Activated T-cell treated with anti-CD3 and anti-CD28 coated beads, Interleukin-2, amount 50 U/mL, for 24 hours (primary cell): ENCODE measurements around the gene GRID2.
"Not testable (repeated sequence)": the region's sequence is repeated elsewhere in the genome, so short reads cannot be mapped to it uniquely, and the experiment has no call there.

ENCODE experiments used
- DNase-seq: peaks from one replicate; pipeline ENCODE4 v3.0.0-alpha.2; 2020
- H3K27ac Mint-ChIP-seq: 2 replicates; pipeline ENCODE4 v1.8.0; 2020; ENCODE audit warnings: mild to moderate bottlenecking, mixed read lengths
- H3K27me3 Mint-ChIP-seq: 2 replicates; pipeline ENCODE4 v1.8.0; 2020; ENCODE audit warnings: mixed read lengths
- H3K36me3 Mint-ChIP-seq: 2 replicates; pipeline ENCODE4 v1.8.0; 2020; ENCODE audit warnings: low read depth, mixed read lengths
- H3K4me1 Mint-ChIP-seq: 2 replicates; pipeline ENCODE4 v1.8.0; 2020; ENCODE audit warnings: low read depth, mixed read lengths
- H3K4me3 Mint-ChIP-seq: 2 replicates; pipeline ENCODE4 v1.8.0; 2020; ENCODE audit warnings: mild to moderate bottlenecking, moderate library complexity, mixed read lengths
- H3K9me3 Mint-ChIP-seq: 2 replicates; pipeline ENCODE4 v1.8.0; 2020; ENCODE audit warnings: mixed read lengths

GRID2 gene

DNA sequence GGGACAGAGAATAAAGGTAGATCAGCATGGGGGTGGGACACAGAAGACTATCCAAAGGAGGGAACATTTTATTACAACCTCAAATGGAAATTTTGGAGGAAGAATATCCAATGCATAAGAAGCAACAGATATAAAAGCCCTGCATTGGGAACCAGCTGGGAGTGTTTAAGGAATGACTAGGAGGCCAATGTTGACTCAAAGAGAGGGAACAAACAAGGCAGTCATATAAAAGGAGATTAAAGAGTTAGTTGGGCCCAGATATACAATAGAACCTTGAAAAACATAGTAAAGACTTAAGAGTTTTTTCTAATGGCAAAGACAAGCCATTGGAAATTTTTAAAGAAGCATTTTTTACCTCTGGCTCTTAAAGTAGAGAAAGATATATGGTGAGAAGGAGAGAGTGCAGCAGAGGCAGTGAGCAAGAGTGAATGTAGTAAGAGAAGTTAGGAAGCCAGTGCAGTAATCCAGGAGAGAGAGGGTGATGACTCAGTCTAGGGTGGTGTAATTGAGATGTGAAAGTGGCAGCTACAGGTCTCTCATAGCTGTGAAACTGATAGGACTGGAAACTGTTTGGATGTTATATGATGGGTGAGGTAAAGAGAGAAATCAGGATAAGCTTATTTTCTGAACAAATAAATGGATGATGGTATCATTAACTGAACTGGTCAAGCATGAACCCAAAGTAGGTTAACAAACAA, 1342.6 kb downstream of the GRID2 start:
- Mint-ChIP-seq H3K9me3 (no peaks in the 10 kb centered on the region), H3K27ac (no peak overlapping the region), H3K27me3 (no peaks in the 10 kb centered on the region), H3K4me3 (no peak overlapping the region), H3K36me3 (no peaks in the 10 kb centered on the region), H3K4me1 (no peaks in the 10 kb centered on the region)
- DNase-seq: no peak

GRCh38 chr4:93648258-93648657, 1344.5 kb downstream of the GRID2 start:
- H3K27me3 Mint-ChIP-seq: no peaks in the 10 kb centered on the region
- no peaks in the 10 kb centered on the region for H3K36me3 Mint-ChIP-seq
- H3K4me1 Mint-ChIP-seq: no peaks in the 10 kb centered on the region
- no peaks in the 10 kb centered on the region for H3K9me3 Mint-ChIP-seq
- H3K4me3 Mint-ChIP-seq: no peak overlapping the region
- DNase-seq: no peak
- H3K27ac Mint-ChIP-seq: no peak overlapping the region

- Mint-ChIP-seq H3K4me3 (no peak overlapping the region), H3K36me3 (no peaks in the 10 kb centered on the region), H3K9me3 (no peaks in the 10 kb centered on the region), H3K27me3 (no peaks in the 10 kb centered on the region), H3K4me1 (no peaks in the 10 kb centered on the region), H3K27ac (no peak overlapping the region)
- no peak for DNase-seq
Observed at GRCh38 chr4:93649828-93650227, 1346.1 kb downstream of the GRID2 start.

DNA sequence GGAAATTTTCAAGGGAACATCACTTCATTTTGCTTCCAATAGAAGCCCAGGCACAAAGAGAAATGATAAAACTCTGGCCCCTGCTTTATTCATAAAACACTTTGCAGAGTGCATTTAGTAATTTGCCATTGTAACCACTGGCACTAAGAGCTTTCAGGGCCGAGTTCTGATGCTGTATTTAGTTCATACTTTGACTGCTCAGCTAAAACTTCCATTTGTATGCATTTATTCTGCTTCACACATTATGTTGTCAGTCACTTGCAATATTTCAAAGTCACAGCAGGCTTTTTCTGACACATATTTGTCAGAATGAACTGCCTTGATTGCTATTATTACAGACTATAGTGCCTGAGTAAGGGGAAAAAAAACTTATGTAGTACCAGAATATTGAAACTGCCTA, 1350.4 kb downstream of the GRID2 start:
- H3K27ac Mint-ChIP-seq: no peak overlapping the region
- no peaks in the 10 kb centered on the region for H3K9me3 Mint-ChIP-seq
- DNase-seq: no peak
- no peaks in the 10 kb centered on the region for H3K27me3 Mint-ChIP-seq
- H3K4me1 Mint-ChIP-seq: no peaks in the 10 kb centered on the region
- no peaks in the 10 kb centered on the region for H3K36me3 Mint-ChIP-seq
- no peak overlapping the region for H3K4me3 Mint-ChIP-seq

DNA sequence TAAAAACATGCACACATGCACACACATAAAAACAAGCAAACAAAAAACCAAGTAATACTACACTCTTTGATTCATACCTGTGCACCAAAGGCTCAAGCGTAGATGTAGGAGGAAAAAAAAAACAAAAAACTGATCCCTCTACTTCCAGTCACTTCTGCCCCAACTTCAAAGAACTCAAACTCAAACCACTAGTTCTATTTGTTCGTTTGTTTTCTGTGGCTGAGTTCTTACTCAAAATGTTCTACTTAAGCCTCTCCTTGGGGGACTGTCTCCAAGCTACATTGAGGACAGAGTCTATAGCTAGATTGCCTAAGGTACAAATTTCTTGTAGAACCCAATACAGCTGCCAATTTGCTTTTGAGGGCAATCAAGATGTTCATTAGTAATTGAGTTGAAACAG, 1353.8 kb downstream of the GRID2 start:
- DNase-seq: no peak
- Mint-ChIP-seq H3K4me3 (no peak overlapping the region), H3K4me1 (no peaks in the 10 kb centered on the region), H3K27me3 (no peaks in the 10 kb centered on the region), H3K36me3 (no peaks in the 10 kb centered on the region), H3K9me3 (no peaks in the 10 kb centered on the region), H3K27ac (no peak overlapping the region)

GRCh38 chr4:93658443-93658842, 1354.7 kb downstream of the GRID2 start:
- no peaks in the 10 kb centered on the region for H3K27me3 Mint-ChIP-seq
- no peak overlapping the region for H3K27ac Mint-ChIP-seq
- DNase-seq: no peak
- no peak overlapping the region for H3K4me3 Mint-ChIP-seq
- no peaks in the 10 kb centered on the region for H3K4me1 Mint-ChIP-seq
- no peaks in the 10 kb centered on the region for H3K9me3 Mint-ChIP-seq
- no peaks in the 10 kb centered on the region for H3K36me3 Mint-ChIP-seq

DNA sequence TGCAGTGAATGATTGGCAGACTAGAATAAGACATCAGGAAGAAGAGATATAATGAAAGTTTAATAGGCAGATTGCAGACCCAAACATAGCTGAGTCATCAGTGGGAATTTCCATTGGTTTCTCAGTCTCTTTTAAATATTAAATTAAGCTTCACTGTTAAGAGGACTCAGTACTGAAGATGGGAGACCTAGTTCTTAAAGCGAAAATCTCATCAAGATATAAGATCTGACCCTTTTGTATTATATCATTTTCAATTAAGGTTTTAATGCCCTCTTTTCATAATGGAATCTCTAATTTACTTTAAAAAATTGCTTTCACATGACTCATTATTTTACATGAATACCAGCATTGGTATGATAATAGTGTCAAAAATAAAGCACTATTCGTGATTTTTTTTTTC, 1355.9 kb downstream of the GRID2 start:
- Mint-ChIP-seq H3K9me3 (no peaks in the 10 kb centered on the region), H3K4me3 (no peak overlapping the region), H3K4me1 (no peaks in the 10 kb centered on the region), H3K36me3 (no peaks in the 10 kb centered on the region), H3K27me3 (no peaks in the 10 kb centered on the region), H3K27ac (no peak overlapping the region)
- no peak for DNase-seq

- no peaks in the 10 kb centered on the region for H3K4me1 Mint-ChIP-seq
- H3K9me3 Mint-ChIP-seq: no peaks in the 10 kb centered on the region
- H3K27ac Mint-ChIP-seq: no peak overlapping the region
- no peaks in the 10 kb centered on the region for H3K27me3 Mint-ChIP-seq
- H3K36me3 Mint-ChIP-seq: no peaks in the 10 kb centered on the region
- H3K4me3 Mint-ChIP-seq: no peak overlapping the region
- DNase-seq: no peak
Observed at GRCh38 chr4:93660036-93660435, 1356.3 kb downstream of the GRID2 start.

GRCh38 chr4:93670434-93670833, 1366.7 kb downstream of the GRID2 start:
- no peaks in the 10 kb centered on the region for H3K36me3 Mint-ChIP-seq
- DNase-seq: no peak
- H3K27ac Mint-ChIP-seq: no peak overlapping the region
- H3K9me3 Mint-ChIP-seq: peaks cover 3% of the 10 kb centered on the region
- no peak overlapping the region for H3K4me3 Mint-ChIP-seq
- H3K4me1 Mint-ChIP-seq: no peaks in the 10 kb centered on the region
- no peaks in the 10 kb centered on the region for H3K27me3 Mint-ChIP-seq

GRCh38 chr4:93671093-93671492, 1367.3 kb downstream of the GRID2 start:
- DNase-seq: no peak
- Mint-ChIP-seq H3K4me3 (no peak overlapping the region), H3K27me3 (no peaks in the 10 kb centered on the region), H3K4me1 (no peaks in the 10 kb centered on the region), H3K27ac (no peak overlapping the region), H3K36me3 (no peaks in the 10 kb centered on the region), H3K9me3 (peaks cover 3% of the 10 kb centered on the region)

GRCh38 chr4:93676937-93677336, 1373.2 kb downstream of the GRID2 start:
- H3K9me3 Mint-ChIP-seq, H3K27ac Mint-ChIP-seq, H3K36me3 Mint-ChIP-seq, H3K4me1 Mint-ChIP-seq, H3K4me3 Mint-ChIP-seq, DNase-seq, H3K27me3 Mint-ChIP-seq: not testable (repeated sequence)

- Mint-ChIP-seq H3K9me3 (peaks cover 5% of the 10 kb centered on the region), H3K36me3 (no peaks in the 10 kb centered on the region), H3K27ac (no peak overlapping the region), H3K4me1 (no peaks in the 10 kb centered on the region), H3K27me3 (no peaks in the 10 kb centered on the region), H3K4me3 (no peak overlapping the region)
- DNase-seq: no peak
Observed at GRCh38 chr4:93684571-93684970, 1380.8 kb downstream of the GRID2 start.

- Mint-ChIP-seq H3K9me3 (peaks cover 5% of the 10 kb centered on the region), H3K27me3 (no peaks in the 10 kb centered on the region)
Observed at GRCh38 chr4:93687304-93687703, 1383.5 kb downstream of the GRID2 start.

DNA sequence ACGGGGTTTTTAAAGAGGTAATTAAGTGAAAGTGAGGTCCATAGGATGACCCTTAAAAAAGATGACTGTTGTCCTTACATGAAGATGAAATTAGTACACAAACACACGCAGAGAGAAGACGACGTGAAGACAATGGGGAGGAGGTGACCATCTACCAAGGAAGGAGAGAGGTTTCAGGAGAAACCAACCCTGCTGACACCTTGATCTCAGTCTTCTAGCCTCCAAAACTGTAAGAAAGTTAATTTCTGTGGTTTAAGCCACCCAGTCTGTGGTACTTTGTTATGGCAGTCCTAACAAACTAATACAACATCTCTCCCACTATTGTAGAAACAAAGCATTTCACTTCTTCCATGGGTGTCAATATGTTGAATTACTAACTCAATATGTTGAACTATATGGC, 1385.2 kb downstream of the GRID2 start:
- no peak overlapping the region for H3K27ac Mint-ChIP-seq
- peaks cover 3% of the 10 kb centered on the region for H3K9me3 Mint-ChIP-seq
- DNase-seq: no peak
- no peaks in the 10 kb centered on the region for H3K27me3 Mint-ChIP-seq
- H3K4me3 Mint-ChIP-seq: no peak overlapping the region
- no peaks in the 10 kb centered on the region for H3K36me3 Mint-ChIP-seq
- H3K4me1 Mint-ChIP-seq: no peaks in the 10 kb centered on the region

More at GRCh38 chr4:93687304-93687703, 1383.5 kb downstream of the GRID2 start:
- H3K4me3 Mint-ChIP-seq: no peak overlapping the region
- no peak for DNase-seq
- H3K4me1 Mint-ChIP-seq: no peaks in the 10 kb centered on the region
- no peak overlapping the region for H3K27ac Mint-ChIP-seq
- no peaks in the 10 kb centered on the region for H3K36me3 Mint-ChIP-seq

DNA sequence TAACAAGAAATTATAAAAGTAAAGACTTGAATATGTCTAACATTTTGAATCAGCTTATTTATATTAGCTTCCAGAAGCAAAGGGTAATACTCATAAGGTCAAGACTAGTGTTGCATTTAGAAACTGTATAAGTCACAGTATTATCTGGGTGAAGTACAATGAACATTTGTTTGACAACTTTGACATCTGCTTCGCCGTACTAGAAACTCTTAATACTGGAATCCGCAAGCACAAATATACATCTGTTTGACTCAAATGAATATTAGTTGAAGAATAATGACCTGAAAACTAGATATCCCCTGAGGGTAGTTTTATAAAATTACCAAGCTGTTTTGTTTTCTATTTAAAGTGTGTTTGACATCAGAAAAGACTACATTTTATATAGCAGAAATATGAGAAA, 1389.4 kb downstream of the GRID2 start:
- Mint-ChIP-seq H3K4me1 (no peaks in the 10 kb centered on the region), H3K36me3 (no peaks in the 10 kb centered on the region), H3K27ac (no peak overlapping the region), H3K27me3 (no peaks in the 10 kb centered on the region), H3K4me3 (no peak overlapping the region), H3K9me3 (peaks cover 9% of the 10 kb centered on the region)
- DNase-seq: no peak

- peaks cover 9% of the 10 kb centered on the region for H3K9me3 Mint-ChIP-seq
- H3K27ac Mint-ChIP-seq: no peak overlapping the region
- no peaks in the 10 kb centered on the region for H3K36me3 Mint-ChIP-seq
- no peak overlapping the region for H3K4me3 Mint-ChIP-seq
- no peaks in the 10 kb centered on the region for H3K27me3 Mint-ChIP-seq
- DNase-seq: no peak
- no peaks in the 10 kb centered on the region for H3K4me1 Mint-ChIP-seq
Observed at GRCh38 chr4:93698686-93699085, 1394.9 kb downstream of the GRID2 start.
